ENCODE data around the gene ITIH3. TPM values are rescaled to one million over a fixed set of nuclear protein-coding genes. Genes with fewer than 3 reads are reported as not detected.

The ITIH3 gene
- total and polyA plus RNA-seq, 2 experiments from 2014 or later = 63.3 to 66.9 TPM

- no peaks in the 10 kb centered on the region for H4K20me1 ChIP-seq (ENCODE audit: insufficient read depth, poor library complexity, severe bottlenecking)
- DNase-seq (ENCODE audit: low spot score) = no peak
- no peaks in the 10 kb centered on the region for H3K36me3 ChIP-seq (replicated peaks; ENCODE audit: insufficient read depth, low read depth)
- TF ChIP-seq EZH2 (IDR thresholded peaks at IDR 0.05; ENCODE audit: borderline replicate concordance) (no peak), EZH2phosphoT487 (IDR thresholded peaks at IDR 0.05; ENCODE audit: low read depth, severe bottlenecking, unreplicated experiment) (no peak)
- TF ChIP-seq, protein P1, sequence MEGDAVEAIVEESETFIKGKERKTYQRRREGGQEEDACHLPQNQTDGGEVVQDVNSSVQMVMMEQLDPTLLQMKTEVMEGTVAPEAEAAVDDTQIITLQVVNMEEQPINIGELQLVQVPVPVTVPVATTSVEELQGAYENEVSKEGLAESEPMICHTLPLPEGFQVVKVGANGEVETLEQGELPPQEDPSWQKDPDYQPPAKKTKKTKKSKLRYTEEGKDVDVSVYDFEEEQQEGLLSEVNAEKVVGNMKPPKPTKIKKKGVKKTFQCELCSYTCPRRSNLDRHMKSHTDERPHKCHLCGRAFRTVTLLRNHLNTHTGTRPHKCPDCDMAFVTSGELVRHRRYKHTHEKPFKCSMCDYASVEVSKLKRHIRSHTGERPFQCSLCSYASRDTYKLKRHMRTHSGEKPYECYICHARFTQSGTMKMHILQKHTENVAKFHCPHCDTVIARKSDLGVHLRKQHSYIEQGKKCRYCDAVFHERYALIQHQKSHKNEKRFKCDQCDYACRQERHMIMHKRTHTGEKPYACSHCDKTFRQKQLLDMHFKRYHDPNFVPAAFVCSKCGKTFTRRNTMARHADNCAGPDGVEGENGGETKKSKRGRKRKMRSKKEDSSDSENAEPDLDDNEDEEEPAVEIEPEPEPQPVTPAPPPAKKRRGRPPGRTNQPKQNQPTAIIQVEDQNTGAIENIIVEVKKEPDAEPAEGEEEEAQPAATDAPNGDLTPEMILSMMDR (IDR thresholded peaks at IDR 0.05; ENCODE audit: poor library complexity) = no peak
- H3K4me1 ChIP-seq (ENCODE audit: insufficient read depth) = no peaks in the 10 kb centered on the region
- H3K9me2 ChIP-seq (replicated peaks; ENCODE audit: insufficient read depth) = no peaks in the 10 kb centered on the region
- H3K27ac ChIP-seq = no peak overlapping the region
- no peak overlapping the region for H2AFZ ChIP-seq
- WGBS (ENCODE audit: low lambda C conversion rate, missing lambda C conversion rate) = 94% methylated on average over 1 of the region's 1 CpG
- no peak overlapping the region for H3K4me3 ChIP-seq
- H3K4me2 ChIP-seq = no peak overlapping the region
- no peaks in the 10 kb centered on the region for H3K9me3 ChIP-seq (ENCODE audit: low read depth)
- no peaks in the 10 kb centered on the region for H3K79me2 ChIP-seq
- no peaks in the 10 kb centered on the region for H3K27me3 ChIP-seq
Observed at GRCh38 chr3:52756141-52756540, 38.5 kb upstream of the ITIH3 start.

DNA sequence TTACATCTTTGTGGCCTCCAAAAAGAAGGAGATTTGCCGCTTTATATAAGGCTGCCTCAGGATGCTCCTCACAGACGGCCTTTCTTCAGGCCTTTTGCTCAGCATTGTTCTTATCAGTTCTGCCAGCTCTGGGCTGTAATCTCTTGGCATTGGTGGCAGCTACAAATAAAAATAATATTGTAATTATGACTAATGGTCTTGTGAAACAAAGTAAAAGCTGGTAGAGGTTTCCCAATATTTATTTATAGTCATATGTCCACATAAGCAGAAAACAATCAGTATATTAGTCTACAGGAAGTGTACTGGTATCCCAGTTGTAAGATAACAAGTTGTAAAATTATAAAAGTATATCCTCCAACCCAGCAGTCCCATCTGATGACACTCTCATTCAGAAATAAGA, 31.1 kb upstream of the ITIH3 start:
- H3K36me3 ChIP-seq (replicated peaks; ENCODE audit: insufficient read depth, low read depth) = peaks cover 6% of the 10 kb centered on the region

GRCh38 chr3:52769786-52770455, 24.7 kb upstream of the ITIH3 start:
- 22% methylated on average over 13 of the region's 13 CpGs for WGBS (ENCODE audit: low lambda C conversion rate, missing lambda C conversion rate)
- Histone ChIP-seq H3K4me2 (peak overlapping the region; percentile 93), H3K9me3 (ENCODE audit: low read depth) (no peaks in the 10 kb centered on the region), H3K9me2 (replicated peaks; ENCODE audit: insufficient read depth) (no peaks in the 10 kb centered on the region), H3K36me3 (replicated peaks; ENCODE audit: insufficient read depth, low read depth) (no peaks in the 10 kb centered on the region), H3K79me2 (peaks cover 34% of the 10 kb centered on the region), H3K27ac (no peak overlapping the region), H3K27me3 (no peaks in the 10 kb centered on the region), H3K4me1 (ENCODE audit: insufficient read depth) (peaks cover 13% of the 10 kb centered on the region), H2AFZ (peak overlapping the region; percentile 93), H3K4me3 (peak overlapping the region; percentile 99), H4K20me1 (ENCODE audit: insufficient read depth, poor library complexity, severe bottlenecking) (no peaks in the 10 kb centered on the region)
- no peak for TF ChIP-seq EZH2phosphoT487 (IDR thresholded peaks at IDR 0.05; ENCODE audit: low read depth, severe bottlenecking, unreplicated experiment)
- TF ChIP-seq, protein P1 (IDR thresholded peaks at IDR 0.05; ENCODE audit: poor library complexity) = no peak
- no peak for TF ChIP-seq EZH2 (IDR thresholded peaks at IDR 0.05; ENCODE audit: borderline replicate concordance)
- no peak for DNase-seq (ENCODE audit: low spot score)

More for the DNA sequence above, 31.1 kb upstream of the ITIH3 start:
- Histone ChIP-seq H3K79me2 (peaks cover 11% of the 10 kb centered on the region), H3K27ac (no peak overlapping the region), H3K27me3 (no peaks in the 10 kb centered on the region), H3K9me3 (ENCODE audit: low read depth) (no peaks in the 10 kb centered on the region), H4K20me1 (ENCODE audit: insufficient read depth, poor library complexity, severe bottlenecking) (no peaks in the 10 kb centered on the region), H3K4me1 (ENCODE audit: insufficient read depth) (no peaks in the 10 kb centered on the region), H2AFZ (no peak overlapping the region), H3K4me2 (no peak overlapping the region), H3K9me2 (replicated peaks; ENCODE audit: insufficient read depth) (no peaks in the 10 kb centered on the region), H3K4me3 (no peak overlapping the region)
- WGBS (ENCODE audit: low lambda C conversion rate, missing lambda C conversion rate) = 96% methylated on average over 2 of the region's 2 CpGs
- no peak for DNase-seq (ENCODE audit: low spot score)
- TF ChIP-seq EZH2 (IDR thresholded peaks at IDR 0.05; ENCODE audit: borderline replicate concordance) (no peak), EZH2phosphoT487 (IDR thresholded peaks at IDR 0.05; ENCODE audit: low read depth, severe bottlenecking, unreplicated experiment) (no peak)
- TF ChIP-seq, protein P1 (IDR thresholded peaks at IDR 0.05; ENCODE audit: poor library complexity) = no peak
